Measurements from ENCODE around the gene CCDC12.

The CCDC12 gene

GRCh38 chr3:46942076-46942475 is 34.5 kb downstream of the CCDC12 start:
- H3K4me3 ChIP-seq (ENCODE audit: low read depth, low read length), result no peak overlapping the region

DNA sequence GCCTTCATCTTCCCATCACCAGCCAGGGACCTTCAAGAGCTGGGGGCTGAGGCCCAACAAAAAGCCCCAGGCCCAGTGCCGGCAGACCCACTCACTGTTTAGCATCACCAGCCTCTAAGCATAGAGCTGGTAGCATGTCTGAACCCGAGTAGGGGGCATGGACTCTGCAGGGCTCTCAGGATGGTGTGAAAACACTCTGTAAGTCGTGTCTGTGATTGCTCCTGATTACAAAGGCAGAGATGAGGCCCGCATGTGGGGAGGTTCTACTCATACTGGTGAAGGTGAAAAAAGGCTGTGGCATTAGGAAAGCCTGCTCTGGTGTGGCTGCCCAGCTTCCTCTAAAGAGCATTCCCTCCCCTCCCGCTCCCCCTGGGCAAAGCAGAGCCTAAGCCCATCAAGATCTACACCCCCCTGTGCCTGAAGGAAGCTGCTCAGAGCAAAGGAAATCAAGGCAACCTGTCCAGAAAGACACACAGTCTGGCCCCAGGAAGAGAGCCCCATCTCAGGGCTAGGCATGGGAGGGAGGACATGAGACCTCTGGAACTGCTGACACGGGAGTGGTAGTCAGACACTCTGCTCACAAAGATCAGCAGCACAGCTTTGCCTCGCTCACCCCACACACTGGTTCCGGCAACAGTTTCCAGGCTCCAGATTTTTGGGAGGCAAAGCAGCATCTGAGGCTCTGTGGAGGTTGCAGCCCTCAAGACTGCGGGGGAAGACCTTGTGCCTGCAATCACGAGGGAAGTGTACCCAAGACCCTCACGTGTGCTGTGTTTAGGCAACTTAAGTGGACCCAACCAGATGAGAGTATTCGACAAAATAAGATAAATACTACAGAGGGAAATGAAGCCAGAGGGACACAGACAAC is 36.7 kb downstream of the CCDC12 start:
- no peak overlapping the region for H3K4me3 ChIP-seq (ENCODE audit: low read depth, low read length)

GRCh38 chr3:46938118-46938517 is 38.4 kb downstream of the CCDC12 start:
- no peak overlapping the region for H3K4me3 ChIP-seq (ENCODE audit: low read depth, low read length)

- H3K4me3 ChIP-seq (ENCODE audit: low read depth, low read length), result no peak overlapping the region
These were observed 39.8 kb downstream of the CCDC12 start for GRCh38 chr3:46936733-46937250.

- H3K4me3 ChIP-seq (ENCODE audit: low read depth, low read length), result no peak overlapping the region
These were observed 40.5 kb downstream of the CCDC12 start for GRCh38 chr3:46935989-46936558.

- H3K4me3 ChIP-seq (ENCODE audit: low read depth, low read length), result no peak overlapping the region
These were observed 41.2 kb downstream of the CCDC12 start for GRCh38 chr3:46935168-46935858.

DNA sequence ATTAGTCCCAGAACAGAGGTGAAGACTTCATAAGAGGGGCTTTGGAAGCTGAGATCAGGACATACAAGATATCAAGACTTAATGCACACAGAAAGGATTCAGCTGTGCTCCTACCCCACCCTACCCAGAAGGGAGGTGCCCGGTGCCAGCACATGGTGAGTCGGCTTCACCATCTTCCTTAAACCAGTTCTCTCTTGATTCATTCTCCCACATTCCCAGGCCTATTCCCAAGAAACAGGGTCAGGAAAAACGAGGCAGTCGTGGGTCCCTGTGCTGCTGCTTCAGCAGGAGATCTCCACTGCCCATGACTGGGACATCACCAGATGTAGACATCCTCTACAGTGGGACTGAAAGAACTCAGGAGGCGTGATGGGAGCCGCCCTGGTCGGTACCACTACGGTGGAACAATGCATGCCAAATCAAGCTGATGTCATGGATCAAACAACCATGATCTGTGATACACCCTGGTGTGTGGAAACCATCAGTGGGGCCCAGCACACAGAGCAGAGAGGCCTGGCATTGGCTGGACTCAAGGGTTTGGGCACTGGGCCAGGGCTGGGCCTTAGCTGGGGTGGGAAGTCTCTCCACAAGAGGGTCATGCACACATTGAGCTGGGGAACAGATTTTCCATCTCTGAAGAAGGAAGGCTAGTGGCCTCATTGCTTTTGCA is 41.9 kb downstream of the CCDC12 start:
- H3K4me3 ChIP-seq (ENCODE audit: low read depth, low read length), result no peak overlapping the region

GRCh38 chr3:46934072-46934471 is 42.5 kb downstream of the CCDC12 start:
- no peak overlapping the region for H3K4me3 ChIP-seq (ENCODE audit: low read depth, low read length)

GRCh38 chr3:46933261-46933660 is 43.3 kb downstream of the CCDC12 start:
- no peak overlapping the region for H3K4me3 ChIP-seq (ENCODE audit: low read depth, low read length)

GRCh38 chr3:46932455-46933225 is 43.9 kb downstream of the CCDC12 start:
- H3K4me3 ChIP-seq (ENCODE audit: low read depth, low read length), result no peak overlapping the region

DNA sequence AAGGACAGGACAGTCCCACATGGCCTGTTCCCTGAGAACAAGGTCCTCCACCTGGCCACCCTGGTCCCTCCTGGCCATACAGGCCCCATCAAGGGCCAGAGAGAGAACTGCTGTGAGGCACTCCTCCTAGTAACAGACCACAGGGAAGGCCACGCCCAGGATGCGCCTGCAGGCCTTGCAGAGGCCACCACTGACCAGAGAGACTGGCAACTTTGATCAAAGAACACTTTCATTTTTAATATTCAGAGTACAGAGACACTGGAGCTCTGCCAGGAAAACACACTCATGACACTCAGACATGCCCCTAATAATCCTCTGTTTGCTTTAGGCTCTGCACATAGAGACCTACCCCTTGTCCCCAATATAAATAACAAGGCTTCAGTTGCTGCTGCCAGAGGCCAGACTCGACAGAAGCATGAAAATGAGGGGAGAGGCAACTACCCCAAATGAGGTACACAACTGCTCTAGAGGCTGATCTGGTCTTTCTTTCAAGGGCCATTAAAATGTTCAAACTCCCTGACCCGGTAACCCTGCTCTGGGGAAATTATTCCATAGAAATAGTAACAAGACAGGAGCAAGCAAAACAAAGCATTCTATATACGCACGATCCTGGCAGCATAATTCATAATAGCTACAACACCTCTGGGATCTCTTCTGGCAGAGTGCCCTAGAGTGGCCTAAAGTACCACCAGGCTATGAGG is 44.8 kb downstream of the CCDC12 start:
- H3K4me3 ChIP-seq (ENCODE audit: low read depth, low read length), result no peak overlapping the region

GRCh38 chr3:46930945-46931403 is 45.6 kb downstream of the CCDC12 start:
- H3K4me3 ChIP-seq (ENCODE audit: low read depth, low read length), result no peak overlapping the region

DNA sequence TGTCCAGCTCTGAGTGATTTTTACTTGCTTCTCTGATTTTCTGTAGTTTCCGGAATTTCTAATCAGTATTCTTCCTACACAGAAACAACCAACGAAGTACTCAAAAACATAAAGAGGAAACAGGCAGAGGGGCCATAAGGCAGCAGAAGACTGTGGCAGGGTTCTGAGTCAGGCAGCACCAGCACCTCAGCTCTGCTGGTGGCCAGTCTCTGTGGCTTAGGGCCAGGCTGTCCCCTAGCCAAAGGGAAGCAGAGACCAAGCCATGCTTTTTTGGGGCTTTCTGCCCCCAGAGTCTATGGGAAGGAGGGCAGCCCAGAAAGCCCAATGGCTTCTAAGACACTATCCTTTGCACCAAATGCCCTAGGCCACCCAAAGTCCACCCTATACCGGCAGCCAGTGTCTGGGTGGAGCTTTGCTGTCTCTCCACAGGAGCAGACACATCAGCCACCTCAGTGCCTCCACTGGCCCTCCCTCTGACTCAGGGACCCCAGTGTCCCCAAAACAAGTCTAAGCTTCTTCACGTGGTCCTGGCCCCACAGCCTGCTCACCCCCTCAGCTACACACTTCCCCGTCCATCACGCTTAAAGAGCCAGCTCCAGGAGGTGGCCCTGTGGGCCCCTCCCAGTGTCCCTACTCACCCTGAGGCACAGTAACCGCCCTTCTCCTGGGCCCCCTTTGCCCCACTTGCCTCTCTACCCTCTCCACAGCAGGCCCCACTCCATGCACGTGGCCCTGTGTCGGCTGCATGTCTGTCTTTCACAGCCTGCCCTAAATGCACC is 46.2 kb downstream of the CCDC12 start:
- no peak overlapping the region for H3K4me3 ChIP-seq (ENCODE audit: low read depth, low read length)

- H3K4me3 ChIP-seq (ENCODE audit: low read depth, low read length), result no peak overlapping the region
These were observed 47.2 kb downstream of the CCDC12 start for GRCh38 chr3:46929324-46929723.

GRCh38 chr3:46928282-46928681 is 48.3 kb downstream of the CCDC12 start:
- no peak overlapping the region for H3K4me3 ChIP-seq (ENCODE audit: low read depth, low read length)

DNA sequence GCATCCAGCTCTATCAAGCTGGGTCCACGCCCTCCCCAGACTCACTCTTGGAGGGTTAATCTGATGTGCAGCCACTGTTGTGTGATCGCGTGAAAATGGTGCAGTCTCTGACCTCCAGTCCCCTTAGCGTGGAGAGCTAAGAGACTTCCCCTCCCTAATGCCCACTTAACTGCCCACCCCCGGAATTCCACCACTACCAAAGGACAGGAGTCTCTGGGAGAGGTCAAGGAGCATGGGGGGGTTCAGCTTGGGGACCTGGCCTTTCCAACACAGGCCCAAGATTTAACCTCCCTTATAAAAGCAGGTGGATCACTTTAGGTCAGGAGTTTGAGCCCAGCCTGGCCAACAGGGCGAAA is 48.8 kb downstream of the CCDC12 start:
- no peak overlapping the region for H3K4me3 ChIP-seq (ENCODE audit: low read depth, low read length)

DNA sequence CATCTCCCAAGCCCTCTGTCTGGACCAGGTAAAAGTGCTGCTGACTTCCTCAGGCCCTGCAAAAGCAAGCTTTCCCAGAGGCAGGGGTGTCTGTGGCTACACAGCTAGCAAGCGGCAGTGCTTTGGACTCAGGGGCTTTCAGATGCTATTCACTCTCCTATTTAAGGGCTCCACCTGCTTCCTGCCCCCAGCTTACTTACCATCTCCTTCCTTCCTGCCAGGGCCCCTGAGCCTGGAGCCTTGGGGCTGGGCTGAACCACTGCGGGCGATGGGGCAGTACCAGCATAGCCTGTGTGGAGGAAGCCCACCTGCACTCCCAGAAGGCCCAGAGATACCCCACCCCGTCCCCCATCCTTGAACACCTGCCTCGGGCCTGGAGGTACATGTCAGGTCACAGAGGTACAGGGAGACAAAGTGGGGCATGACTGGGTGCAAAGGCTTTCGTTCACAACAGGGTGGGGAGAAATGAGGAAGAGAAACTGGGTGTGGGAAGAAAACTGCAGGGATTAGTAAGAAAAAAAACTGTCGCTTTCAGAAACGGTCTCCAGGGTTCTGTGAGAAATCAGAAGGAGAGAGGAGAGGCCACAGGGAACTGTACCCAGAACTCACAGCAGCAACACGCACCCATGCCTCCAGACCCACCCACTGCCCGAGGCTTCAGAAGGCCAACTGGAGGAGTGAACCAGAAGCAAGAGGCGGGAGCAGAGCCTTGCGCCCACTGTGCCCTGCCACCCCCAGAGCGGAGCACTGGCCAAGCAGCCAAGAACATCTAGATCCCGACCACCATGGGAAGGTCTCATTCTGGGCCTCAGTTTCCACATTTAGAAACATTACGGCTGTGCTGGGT is 49.5 kb downstream of the CCDC12 start:
- H3K4me3 ChIP-seq (ENCODE audit: low read depth, low read length), result no peak overlapping the region

GRCh38 chr3:46926447-46926846 is 50.1 kb downstream of the CCDC12 start:
- no peak overlapping the region for H3K4me3 ChIP-seq (ENCODE audit: low read depth, low read length)

All from iPS-11a (cell line).